Stimulated activated CD4-positive, alpha-beta T cell treated with anti-CD3 and anti-CD28 coated beads, Interleukin-2, amount 100 ng/mL, for 4 hours (primary cell): Measurements from ENCODE around the gene LALBA.
A peak's percentile ranks its signal among the peaks of the same experiment; 100 is the strongest.
"Not testable (repeated sequence)": the region's sequence is repeated elsewhere in the genome, so short reads cannot be mapped to it uniquely, and the experiment has no call there.

Experiments used
- DNase-seq: peaks from one replicate; pipeline ENCODE4 v3.0.0-alpha.2; 2020; ENCODE audit warnings: low read depth

Gene LALBA

DNA sequence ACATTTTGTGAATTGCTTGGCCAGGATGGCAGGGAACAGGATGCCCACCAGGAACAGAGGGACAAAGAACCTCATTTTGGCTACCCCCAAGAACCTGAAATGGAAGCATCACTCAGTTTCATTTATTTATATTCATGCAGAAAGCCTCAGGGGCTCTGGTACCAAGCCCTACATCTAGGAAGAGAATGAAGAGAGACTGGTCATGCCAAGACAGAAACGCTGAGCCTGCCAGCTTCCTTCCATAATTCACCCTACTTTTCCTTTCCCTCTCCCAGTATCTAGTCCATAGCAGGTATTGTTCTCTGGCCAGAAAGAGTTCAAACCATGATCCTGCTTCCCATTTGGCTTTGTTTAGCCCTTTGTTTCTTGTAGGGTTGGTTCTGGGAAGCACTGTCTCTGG, at the start of gene LALBA:
TSS of gene LALBA (minus strand) at position 101 of the 400 bp plus-strand sequence. CDS start at position 75, 26 bp downstream.
- DNase-seq, result no peak

DNA sequence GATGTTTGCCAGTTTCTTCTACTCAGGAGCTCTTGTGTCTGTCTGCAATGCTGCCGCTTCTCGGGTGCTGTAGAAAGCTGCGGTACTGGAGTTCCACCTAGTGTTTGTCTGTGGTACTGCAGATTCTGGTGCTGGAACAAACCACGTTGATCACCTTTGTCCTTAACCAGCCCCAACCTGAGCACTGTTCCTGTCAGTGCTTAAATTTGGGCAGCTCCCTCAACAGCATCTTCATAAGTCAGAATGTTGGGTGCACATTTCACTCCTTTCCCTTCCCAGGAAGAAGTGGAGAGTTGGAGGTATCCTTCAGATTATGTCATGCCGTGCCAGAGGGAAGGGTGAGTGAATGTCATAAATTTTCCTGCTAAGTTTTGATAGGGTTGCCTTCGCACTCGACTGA, 48.7 kb upstream of the LALBA start:
- peak; percentile 56 for DNase-seq

DNA sequence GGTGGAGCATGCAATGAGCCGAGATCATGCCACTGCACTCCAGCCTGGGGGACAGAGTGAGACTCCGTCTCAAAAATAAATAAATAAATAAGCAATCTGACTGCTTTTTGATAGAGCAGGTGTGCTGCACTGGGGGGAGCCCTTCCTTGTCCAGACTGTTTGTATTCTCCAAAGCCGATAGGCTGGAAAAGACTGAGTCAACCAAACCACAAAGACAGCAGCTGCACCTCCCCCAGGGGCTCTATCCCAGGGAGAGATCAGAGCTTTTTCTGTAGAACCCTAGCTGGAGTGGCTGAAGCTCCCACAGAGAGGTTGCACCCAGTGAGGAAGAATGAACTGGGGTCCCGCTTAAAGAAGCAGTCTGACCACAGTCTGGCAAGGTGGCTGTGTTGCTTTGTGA, 45.8 kb upstream of the LALBA start:
- DNase-seq, result no peak

DNA sequence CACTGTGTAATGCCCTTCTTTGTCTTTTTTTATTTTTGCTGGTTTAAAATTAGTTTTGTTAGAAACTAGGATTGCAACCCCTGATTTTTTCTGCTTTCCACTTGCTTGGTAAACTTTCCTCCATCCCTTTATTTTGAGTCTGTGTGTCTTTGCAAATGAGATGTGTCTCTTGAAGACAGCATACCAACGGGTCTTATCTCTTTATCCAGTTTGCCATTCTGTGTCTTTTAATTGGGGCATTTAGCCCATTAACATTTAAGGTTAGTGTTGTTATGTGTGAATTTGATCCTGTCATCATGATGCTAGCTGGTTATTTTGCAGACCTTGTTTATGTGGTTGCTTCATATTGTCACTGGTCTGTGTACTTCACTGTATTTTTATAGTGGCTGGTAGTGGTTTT, 43.5 kb upstream of the LALBA start:
- DNase-seq, result no peak

DNA sequence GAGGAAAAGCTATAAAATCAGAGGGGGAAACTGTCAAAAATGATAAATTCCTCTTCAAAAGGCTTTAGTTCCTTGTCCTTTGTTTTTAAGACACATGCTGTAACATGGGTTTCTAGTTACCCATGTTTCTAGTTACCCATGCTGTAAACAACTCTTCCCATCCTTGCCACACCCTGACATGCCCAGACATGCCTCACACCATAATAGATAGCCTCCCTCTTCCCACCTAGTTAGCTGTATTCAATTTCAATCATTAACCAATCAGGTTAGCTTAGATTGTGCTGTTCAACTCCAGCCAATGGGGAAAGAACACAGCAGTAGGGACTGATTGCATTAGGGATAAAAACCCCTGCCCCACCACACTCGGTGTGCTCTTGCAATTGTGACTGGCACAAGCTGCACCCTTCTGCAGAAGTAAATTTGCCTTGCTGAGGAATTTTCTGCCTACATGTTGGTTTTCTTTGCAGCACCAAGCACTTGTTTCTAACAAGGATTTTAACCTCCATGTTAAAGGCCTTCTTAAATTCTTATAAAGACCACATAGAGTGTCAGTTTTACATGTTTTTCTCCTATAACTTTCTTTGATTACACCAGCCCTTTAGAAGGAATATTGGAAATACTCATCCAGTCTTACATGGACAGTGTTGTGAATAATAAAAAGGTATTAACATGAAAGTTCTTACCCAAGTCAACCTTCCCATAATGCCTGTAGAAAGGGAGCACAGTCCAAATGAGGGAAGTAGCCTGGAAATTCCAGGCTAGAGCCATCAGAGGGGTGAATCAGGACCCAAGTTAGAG, 32.5 kb upstream of the LALBA start:
- DNase-seq, result no peak

DNA sequence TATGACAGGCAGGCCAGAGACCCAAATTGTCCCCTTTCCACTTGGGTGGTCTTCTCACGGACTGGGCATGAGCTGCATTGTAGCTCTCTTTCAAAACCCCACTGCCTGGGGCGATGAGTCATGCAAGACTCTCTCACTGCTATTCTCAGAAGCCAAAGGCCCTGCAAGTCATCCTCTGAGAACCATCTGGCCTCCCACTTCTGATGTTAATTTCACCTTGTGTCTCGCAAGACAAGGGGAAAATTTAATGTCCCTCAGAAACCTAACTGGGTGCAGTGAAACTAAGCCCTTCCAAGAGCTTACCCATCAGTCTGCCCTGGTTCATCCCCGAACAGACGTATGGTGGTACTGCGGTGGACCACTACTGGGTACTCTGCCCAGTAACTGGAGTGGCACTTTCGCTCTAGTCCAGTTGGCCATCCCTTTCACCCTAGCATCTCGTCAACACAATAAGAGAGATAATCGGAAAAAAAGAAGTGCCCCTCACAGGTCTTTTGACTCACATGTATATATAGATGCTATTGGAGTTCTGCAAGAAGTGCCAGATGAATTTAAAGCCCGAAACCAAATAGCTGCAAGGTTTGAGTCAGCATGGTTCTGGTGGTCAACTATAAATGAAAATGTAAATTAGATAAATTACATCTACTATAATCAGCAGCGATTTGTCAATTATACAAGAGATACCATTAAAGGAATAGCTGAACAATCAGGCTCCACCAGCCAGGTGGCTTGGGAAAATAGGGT, 31.3 kb upstream of the LALBA start:
- no peak for DNase-seq

DNA sequence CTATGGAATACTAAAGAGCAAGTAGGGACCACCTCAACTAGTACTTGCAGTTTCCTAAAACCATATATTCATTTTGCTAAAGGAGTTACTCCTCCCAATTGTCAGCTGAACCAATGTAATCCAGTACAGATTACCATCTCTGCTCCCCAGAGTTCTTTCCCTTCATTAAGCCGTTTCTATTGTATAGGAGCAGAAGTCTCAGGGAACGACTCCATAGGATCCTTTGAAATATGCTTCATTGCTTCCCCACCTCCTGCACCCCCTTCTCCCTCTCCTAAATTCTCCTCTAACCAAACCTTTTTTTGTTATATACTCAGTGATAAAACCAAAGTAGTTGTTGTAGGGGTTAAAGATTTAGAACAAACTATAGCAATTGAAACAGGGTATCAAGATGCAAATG, 30.7 kb upstream of the LALBA start:
- DNase-seq, result no peak

DNA sequence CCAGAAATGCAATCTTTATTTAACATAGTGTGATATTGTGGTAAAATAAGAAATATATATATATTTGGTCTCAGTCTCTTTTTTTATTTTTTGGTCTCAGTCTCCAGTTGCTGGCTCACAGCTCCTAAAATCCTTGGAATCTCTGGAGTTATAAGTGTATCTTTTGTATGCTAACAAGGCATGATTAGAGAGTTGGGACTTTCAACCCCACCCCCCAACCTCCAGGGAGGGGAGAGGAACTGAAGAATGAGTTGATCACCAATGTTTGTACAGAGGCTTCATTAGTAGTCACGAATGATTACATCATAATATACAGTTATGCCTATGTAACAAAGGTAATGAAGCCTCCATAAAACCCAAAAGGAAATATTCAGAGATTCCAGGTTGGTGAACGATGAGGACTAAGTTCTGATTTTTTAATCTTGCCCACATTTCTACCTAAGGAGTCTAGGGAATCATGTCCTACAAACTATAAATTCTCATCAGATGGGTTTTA, 22.8 kb upstream of the LALBA start:
- DNase-seq, result no peak

DNA sequence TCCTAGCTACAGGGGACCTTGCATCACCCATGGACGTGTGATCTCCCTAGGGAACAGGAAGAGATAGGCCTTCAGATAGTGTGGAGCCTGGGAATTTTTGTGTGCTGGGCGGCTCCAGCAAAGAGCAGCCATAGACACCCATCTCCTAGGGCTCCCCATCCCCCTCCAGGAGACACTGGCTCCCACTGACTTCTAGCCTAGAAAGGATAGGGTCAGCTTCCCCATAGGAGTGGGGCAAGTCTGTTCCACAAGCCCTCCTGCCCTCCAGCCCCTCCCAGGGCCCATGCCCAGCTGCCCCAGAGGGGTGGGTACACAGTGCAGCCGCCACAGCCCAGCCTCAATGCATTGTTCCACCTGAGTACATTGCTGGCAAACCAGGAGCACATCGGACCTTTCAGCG, 16.5 kb upstream of the LALBA start:
- DNase-seq, result no peak

DNA sequence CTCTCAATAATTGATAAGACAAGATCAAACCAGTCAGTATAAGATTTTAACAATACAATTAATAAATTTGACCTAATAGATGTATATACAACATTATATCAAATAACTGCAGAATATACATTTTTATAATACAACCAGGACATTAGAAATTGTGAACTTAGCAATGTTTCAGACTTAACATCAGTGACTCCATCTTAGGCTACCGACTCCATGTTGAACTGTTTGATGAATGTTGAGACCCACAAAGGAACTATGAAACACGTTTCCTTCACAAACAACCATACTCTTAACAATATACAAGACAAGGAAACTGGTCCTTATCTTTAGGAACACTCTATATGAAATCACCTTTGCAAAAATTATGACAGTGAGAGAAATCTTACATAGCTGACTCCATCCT, 13.9 kb upstream of the LALBA start:
- DNase-seq, result no peak

DNA sequence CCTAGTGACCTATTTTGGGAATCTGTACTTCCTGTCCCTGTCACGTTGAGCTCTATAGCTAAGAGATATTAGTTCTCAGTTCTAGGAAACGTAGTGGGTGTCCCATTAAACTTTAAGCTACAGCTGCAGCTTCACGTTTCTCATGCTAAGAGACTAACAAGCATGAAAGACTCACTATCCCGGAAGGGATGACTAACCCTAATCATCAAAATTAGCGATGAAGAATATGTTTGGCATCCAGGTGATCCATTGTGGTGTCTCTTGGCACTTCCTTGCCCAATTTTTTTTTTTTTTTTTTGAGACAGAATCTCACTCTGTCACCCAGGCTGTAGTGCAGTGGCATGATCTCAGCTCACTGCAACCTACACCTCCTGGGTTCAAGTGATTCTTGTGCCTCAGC, 11.0 kb upstream of the LALBA start:
- no peak for DNase-seq

DNA sequence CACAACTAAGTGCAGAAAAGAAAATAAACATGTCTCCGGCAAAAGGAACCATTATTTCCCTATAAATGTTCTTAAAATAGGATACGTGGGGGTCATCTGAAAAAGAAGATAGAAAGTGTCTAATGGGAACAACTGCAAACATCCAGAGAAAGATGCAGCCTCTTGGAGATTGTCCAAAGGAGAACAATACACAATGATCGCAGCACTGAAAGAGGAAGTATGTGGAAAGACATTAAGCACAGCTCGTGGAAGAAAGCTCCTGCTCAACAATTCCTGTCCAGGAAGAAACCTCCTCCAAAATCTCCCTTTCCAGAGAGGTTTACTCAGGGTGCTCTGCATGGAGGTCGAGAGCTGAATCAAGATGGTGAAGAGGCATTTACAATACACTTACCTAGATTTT, 2.5 kb upstream of the LALBA start:
- no peak for DNase-seq

DNA sequence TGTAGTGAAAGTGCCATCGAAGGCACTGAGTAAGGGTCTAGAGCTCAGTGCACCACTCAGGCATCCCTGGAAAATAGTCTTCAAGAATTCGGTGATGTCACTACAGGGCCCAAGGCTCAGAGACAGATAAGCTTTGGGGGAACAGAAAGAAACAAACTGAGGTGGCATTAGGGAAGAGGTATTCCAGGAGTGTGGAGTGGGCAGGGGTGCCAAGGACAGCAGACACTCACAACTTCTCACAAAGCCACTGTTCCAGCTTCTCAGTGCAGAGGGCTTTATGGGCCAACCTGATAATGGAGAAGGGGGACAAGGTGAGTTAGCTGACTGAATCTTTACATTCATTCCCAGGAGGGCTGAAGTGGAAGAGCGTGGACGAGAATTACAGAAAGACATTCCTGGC, 2.1 kb downstream of the LALBA start:
- no peak for DNase-seq

DNA sequence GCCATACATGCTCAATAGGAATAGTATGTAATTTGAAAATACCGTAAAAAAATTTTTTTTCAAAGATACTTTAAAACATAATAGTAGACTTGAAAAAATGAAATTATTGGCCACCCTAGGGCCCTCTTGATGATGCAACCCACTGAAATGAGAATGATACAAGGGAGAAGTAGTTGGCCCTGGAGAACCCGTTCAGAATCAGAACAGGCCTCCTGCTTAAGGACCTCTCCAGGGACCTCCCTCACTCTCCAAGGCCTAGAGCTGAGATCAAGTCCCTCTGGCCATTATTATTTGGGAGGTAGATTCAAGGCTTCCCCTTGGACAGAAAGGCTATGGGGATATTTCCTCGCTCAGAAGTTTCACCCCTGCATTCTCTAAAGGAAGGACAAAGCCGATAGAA, 11.9 kb downstream of the LALBA start:
- DNase-seq, result no peak

DNA sequence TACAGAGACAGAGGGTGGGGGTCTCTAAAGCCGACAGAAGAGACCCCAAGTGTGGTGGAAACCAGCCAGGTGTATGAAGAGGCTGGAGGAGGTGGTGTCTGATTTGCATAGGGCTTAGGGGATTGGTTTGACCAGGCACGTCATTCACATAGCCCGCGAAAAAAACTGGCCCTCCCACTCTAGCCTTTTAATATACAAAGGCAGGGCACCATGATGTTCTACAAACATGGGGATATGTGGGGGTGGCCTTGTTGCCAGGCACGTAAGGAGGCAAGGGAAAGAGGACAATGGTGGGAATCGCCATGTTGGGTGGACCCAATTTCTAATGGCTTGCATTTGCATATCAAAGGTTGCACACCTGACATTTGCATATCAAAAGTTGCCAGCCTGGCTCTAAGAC, 13.2 kb downstream of the LALBA start:
- DNase-seq, result no peak

DNA sequence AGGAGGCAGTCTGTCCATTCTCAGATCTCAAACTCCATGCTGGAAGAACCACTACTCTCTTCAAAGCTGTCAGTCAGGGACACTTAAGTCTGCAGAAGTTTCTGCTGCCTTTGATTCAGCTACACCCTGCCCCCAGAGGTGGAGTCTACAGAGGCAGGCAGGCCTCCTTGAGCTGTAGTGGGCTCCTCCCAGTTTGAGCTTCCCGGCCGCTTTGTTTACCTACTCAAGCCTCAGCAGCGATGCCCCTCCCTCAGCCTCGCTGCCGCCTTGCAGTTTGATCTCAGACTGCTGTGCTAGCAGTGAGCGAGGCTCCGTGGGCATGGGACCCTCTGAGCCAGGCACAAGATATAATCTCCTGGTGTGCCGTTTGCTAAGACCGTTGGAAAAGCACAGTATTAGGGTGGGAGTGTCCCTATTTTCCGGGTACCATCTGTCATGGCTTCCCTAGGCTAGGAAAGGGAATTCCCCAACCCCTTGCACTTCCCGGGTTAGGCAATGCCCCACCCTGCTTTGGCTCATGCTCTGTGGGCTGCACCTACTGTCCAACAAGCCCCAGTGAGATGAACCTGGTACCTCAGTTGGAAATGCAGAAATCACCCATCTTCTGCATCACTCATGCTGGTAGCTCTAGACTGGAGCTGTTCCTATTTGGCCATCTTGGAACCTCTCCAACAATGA, 16.0 kb downstream of the LALBA start:
- DNase-seq, result not testable (repeated sequence)

DNA sequence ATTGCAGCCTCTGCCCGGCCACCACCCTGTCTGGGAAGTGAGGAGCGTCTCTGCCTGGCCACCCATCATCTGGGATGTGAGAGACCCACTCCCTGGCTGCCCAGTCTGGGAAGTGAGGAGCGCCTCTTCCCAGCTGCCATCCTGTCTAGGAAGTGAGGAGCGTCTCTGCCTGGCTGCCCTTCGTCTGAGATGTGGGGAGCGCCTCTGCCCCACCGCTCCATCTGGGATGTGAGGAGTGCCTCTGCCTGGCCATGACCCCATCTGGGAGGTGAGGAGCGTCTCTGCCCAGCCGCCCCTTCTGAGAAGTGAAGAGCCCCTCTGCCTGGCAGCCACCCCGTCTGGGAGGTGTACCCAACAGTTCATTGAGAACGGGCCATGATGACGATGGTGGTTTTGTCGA, 18.2 kb downstream of the LALBA start:
- DNase-seq, result not testable (repeated sequence)

DNA sequence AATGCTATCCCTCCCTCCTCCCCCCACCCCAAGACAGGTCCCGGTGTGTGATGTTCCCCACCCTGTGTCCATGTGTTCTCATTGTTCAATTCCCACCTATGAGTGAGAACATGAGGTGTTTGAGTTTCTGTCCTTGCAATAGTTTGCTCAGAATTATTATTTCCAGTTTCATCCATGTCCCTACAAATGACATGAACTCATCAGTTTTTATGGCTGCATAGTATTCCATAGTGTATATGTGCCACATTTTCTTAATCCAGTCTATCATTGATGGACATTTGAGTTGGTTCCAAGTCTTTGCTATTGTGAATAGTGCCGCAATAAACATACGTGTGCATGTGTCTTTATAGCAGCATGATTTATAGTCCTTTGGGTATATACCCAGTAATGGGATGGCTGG, 22.8 kb downstream of the LALBA start:
- DNase-seq, result not testable (repeated sequence)

DNA sequence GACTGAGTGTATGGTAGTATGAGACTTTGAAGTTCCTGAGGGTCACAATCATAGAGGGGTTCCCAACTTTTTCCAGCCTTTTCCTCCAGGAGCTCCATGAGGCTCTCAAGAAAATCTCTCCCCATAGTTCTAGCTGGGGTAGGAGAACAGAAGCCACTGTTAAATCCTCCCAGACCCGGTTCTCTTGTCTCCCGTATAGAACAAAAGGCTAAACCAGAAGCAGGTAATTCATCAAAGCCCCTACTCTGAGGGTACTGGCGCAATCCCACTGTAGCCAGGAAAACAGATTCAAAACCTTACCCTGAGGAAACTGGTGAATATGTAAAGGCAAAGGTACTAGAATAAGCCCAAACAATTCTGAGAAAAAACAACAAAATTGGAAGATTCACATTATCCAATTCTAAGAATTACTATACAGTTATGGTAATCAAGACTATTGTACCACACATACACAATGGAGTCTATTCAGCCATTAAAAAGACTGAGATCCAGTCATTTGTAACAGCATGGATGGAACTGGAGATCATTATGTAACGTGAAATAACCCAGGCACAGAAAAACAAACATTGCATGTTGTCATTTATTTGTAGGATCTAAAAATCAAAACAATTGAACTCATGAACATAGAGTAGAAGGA, 23.9 kb downstream of the LALBA start:
- no peak for DNase-seq

DNA sequence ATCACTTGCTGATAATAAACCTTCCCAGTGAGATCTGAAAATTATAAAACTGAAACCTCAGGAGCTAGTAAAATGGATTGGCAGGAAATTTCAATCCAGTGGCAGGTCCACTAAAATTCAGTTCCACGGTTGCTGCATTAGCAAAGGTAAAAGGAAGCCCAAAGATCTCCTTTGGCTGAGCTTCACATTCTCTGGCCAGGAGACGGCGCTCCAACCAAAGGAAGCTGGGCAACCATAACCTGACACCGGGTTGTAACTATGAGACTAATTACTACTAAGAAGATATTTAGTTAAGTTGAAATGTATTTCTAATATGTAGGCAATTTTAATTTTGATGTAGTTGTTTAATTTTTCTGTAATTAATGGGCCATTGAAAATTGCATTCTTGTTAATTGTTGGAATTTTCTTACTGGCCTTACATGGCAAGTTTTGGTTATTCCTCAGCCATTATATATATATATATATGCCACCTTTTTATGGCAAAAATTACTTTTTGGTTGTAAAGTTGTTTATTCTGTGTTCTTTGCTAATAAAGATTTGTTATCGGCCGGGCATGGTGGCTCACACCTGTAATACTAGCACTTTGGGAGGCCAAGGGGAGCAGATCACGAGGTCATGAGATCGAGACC, 27.4 kb downstream of the LALBA start:
- DNase-seq, result peak; percentile 9

DNA sequence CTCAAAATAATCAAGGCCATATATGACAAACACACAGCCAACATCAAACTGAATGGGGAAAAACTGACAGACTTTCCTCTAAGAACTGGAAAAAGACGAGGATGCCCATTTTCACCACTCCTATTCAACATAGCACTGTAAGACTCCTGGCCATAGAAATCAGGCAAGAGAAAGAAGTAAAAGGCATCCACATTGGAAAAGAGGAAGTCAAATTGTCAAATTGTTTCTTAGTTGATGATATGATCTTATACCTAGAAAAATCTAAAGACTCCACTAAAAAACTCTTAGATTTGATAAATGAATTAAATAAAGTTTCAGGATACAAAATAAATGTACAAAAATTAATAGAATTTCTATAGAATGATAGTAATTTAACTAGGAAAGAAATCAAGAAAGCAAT, 33.2 kb downstream of the LALBA start:
- no peak for DNase-seq

DNA sequence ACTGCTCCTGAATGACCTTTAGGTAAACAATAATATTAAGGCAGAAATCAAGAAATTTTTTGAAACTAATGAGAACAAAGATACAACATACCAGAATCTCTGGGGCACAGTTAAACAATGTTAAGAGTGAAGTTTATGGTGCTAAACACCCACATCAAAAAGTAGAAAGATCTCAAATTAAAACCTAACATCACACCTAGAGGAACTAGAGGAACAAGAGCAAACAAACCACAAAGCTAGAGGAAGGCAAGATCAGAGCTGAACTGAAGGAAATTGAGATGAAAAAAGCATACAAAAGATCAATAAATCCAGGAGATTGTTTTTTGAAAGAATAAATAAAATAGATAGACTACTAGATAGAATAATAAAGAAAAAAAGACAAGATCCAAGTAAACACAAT, 37.2 kb downstream of the LALBA start:
- DNase-seq, result no peak
